Neural progenitor cell (in vitro differentiated cells): ENCODE measurements around the gene NLGN3. TPM values are rescaled to one million over a fixed set of nuclear protein-coding genes. Genes with fewer than 3 reads are reported as not detected.

ENCODE experiments used
- DNase-seq: peaks from one replicate; pipeline ENCODE4 v3.0.0-alpha.2; 2016; ENCODE audit warnings: low spot score
- H2AFZ ChIP-seq: fragments of 200-600 bp; sonication (generic); replicated peaks from 2 replicates; pipeline ENCODE4 v1.6.1; 2016; ENCODE audit warnings: antibody characterized with exemption
- H3F3A ChIP-seq: fragments of 200-600 bp; sonication (generic); 2 replicates; pipeline ENCODE4 v1.6.1; 2016; ENCODE audit warnings: antibody characterized with exemption, low read depth
- H3K27ac ChIP-seq: fragments of 200-600 bp; sonication (generic); 2 replicates; pipeline ENCODE4 v1.5.1; 2016; ENCODE audit warnings: mild to moderate bottlenecking
- H3K27me3 ChIP-seq: fragments of 200-600 bp; sonication (generic); 2 replicates; pipeline ENCODE4 v1.6.1; 2016; ENCODE audit warnings: mild to moderate bottlenecking, moderate library complexity
- H3K36me3 ChIP-seq: fragments of 200-600 bp; sonication (generic); 2 replicates; pipeline ENCODE4 v1.5.1; 2016
- H3K4me1 ChIP-seq: fragments of 200-600 bp; sonication (generic); 2 replicates; pipeline ENCODE4 v1.6.1; 2016; ENCODE audit warnings: mixed run types
- H3K4me2 ChIP-seq: fragments of 200-600 bp; sonication (generic); 2 replicates; pipeline ENCODE4 v1.6.1; 2016
- H3K4me3 ChIP-seq: fragments of 200-600 bp; sonication (generic); 2 replicates; pipeline ENCODE4 v1.5.1; 2016
- H3K79me2 ChIP-seq: fragments of 200-600 bp; sonication (generic); 2 replicates; pipeline ENCODE4 v1.6.1; 2016; ENCODE audit warnings: low read depth
- H3K9ac ChIP-seq: fragments of 200-600 bp; sonication (generic); 2 replicates; pipeline ENCODE4 v1.6.1; 2016
- H3K9me3 ChIP-seq: fragments of 200-600 bp; sonication (generic); 2 replicates; pipeline ENCODE4 v1.5.1; 2016; ENCODE audit warnings: low read depth
- H4K20me1 ChIP-seq: fragments of 200-600 bp; sonication (generic); 2 replicates; pipeline ENCODE4 v1.6.1; 2016; ENCODE audit warnings: low read depth
- H3K27ac Mint-ChIP-seq: 3 replicates; pipeline ENCODE4 v1.8.0; 2021; ENCODE audit warnings: mixed read lengths
- H3K27me3 Mint-ChIP-seq: 2 replicates; pipeline ENCODE4 v1.8.0; 2022; ENCODE audit warnings: low read depth, mild to moderate bottlenecking, inconsistent platforms, moderate library complexity, mixed read lengths; ENCODE audit not compliant: insufficient read depth
- H3K36me3 Mint-ChIP-seq: 3 replicates; pipeline ENCODE4 v1.8.0; 2021; ENCODE audit warnings: mixed read lengths
- H3K4me1 Mint-ChIP-seq: 3 replicates; pipeline ENCODE4 v1.8.0; 2021; ENCODE audit warnings: mixed read lengths
- H3K4me3 Mint-ChIP-seq: 3 replicates; pipeline ENCODE4 v1.8.0; 2021; ENCODE audit warnings: mild to moderate bottlenecking, moderate library complexity, mixed read lengths
- H3K9me3 Mint-ChIP-seq: 3 replicates; pipeline ENCODE4 v1.8.0; 2020; ENCODE audit warnings: mixed read lengths
- EZH2 ChIP-seq: fragments of 200-600 bp; sonication (generic); IDR thresholded peaks from 2 replicates; pipeline ENCODE4 v1.6.1; 2017; ENCODE audit warnings: antibody characterized with exemption, mild to moderate bottlenecking, moderate library complexity
- EZH2phosphoT487 ChIP-seq: fragments of 200-600 bp; sonication (generic); IDR thresholded peaks from 2 replicates; pipeline ENCODE4 v1.6.1; 2017; ENCODE audit warnings: antibody characterized with exemption
- total RNA-seq: library from RNA; depleted of rRNA; stranded (reverse); fragments of >200 nt; gene quantifications from 2 replicates; pipeline ENCODE4 v1.2.3, GENCODE V29; 2015; ENCODE audit warnings: low replicate concordance
- TF ChIP-seq, protein P1 (sequence below): fragments of 200-600 bp; sonication (generic); IDR thresholded peaks from 2 replicates; pipeline ENCODE4 v1.5.1; 2017; ENCODE audit warnings: antibody characterized with exemption, mild to moderate bottlenecking

The NLGN3 gene
- total RNA-seq, 1 donor from 2014 or later, result 10.0 TPM

DNA sequence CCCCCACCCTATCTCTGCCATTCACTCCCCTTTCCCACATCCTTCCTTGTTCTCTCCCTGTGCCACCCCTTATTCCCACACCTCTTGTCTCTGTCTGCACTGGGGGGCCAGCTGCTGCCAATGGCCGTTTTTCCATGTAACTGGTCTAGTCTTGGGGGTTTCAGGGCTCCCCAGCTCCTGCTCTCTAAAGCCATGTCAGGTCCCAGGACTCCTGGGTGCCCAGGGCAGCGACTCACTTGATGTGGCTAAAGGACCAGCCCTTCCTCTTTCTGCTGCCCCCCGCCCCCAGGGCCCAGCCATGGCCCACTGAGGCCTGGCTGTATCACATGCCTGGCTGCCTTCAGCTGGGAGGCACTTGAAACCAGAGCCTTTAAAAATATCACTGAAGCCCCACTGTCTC is 10.0 kb downstream of the NLGN3 start:
- Histone ChIP-seq H3K4me3 (no peak overlapping the region), H3K36me3 (no peaks in the 10 kb centered on the region), H3F3A (no peaks in the 10 kb centered on the region), H3K9ac (no peak overlapping the region), H4K20me1 (no peaks in the 10 kb centered on the region), H3K27me3 (no peaks in the 10 kb centered on the region), H3K4me2 (no peak overlapping the region), H2AFZ (no peak overlapping the region), H3K79me2 (no peaks in the 10 kb centered on the region), H3K4me1 (no peaks in the 10 kb centered on the region), H3K27ac (no peak overlapping the region), H3K9me3 (no peaks in the 10 kb centered on the region)
- Mint-ChIP-seq H3K27me3 (peaks cover 12% of the 10 kb centered on the region), H3K27ac (no peak overlapping the region), H3K9me3 (peaks cover 6% of the 10 kb centered on the region), H3K36me3 (peaks cover 21% of the 10 kb centered on the region), H3K4me1 (no peaks in the 10 kb centered on the region), H3K4me3 (no peak overlapping the region)
- no peak for DNase-seq
- TF ChIP-seq, protein P1, sequence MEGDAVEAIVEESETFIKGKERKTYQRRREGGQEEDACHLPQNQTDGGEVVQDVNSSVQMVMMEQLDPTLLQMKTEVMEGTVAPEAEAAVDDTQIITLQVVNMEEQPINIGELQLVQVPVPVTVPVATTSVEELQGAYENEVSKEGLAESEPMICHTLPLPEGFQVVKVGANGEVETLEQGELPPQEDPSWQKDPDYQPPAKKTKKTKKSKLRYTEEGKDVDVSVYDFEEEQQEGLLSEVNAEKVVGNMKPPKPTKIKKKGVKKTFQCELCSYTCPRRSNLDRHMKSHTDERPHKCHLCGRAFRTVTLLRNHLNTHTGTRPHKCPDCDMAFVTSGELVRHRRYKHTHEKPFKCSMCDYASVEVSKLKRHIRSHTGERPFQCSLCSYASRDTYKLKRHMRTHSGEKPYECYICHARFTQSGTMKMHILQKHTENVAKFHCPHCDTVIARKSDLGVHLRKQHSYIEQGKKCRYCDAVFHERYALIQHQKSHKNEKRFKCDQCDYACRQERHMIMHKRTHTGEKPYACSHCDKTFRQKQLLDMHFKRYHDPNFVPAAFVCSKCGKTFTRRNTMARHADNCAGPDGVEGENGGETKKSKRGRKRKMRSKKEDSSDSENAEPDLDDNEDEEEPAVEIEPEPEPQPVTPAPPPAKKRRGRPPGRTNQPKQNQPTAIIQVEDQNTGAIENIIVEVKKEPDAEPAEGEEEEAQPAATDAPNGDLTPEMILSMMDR, result no peak
- TF ChIP-seq EZH2phosphoT487, result no peak
- TF ChIP-seq EZH2, result no peak

DNA sequence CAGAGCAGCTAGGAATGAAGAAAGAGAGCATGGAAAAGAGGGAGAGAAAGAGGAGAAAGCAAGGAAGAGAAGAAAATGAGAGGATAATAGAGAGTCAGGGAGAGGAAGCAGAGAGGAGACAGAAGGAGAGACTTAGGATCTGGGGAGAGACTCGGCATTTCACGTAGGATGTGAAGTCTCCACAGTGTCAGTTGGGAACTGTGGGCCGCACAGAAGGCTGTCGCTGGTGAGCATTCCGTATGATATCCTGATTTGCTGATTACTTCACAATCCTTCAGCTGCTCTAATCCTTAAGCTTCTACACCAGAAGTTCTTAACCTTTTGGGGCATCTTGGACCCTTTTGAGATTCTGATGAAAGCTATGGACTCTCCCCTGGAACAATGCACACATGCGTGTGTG is 14.0 kb downstream of the NLGN3 start:
- Histone ChIP-seq H4K20me1 (no peaks in the 10 kb centered on the region), H3K4me2 (no peak overlapping the region), H3K27ac (no peak overlapping the region), H3F3A (no peaks in the 10 kb centered on the region), H3K9ac (no peak overlapping the region), H3K4me1 (no peaks in the 10 kb centered on the region), H3K4me3 (no peak overlapping the region), H3K36me3 (no peaks in the 10 kb centered on the region), H3K9me3 (no peaks in the 10 kb centered on the region), H3K79me2 (no peaks in the 10 kb centered on the region), H2AFZ (no peak overlapping the region), H3K27me3 (no peaks in the 10 kb centered on the region)
- Mint-ChIP-seq H3K27me3 (peaks cover 6% of the 10 kb centered on the region), H3K4me1 (peaks cover 16% of the 10 kb centered on the region), H3K9me3 (peaks cover 6% of the 10 kb centered on the region), H3K4me3 (no peak overlapping the region), H3K36me3 (peaks cover 25% of the 10 kb centered on the region), H3K27ac (no peak overlapping the region)
- no peak for DNase-seq
- TF ChIP-seq EZH2 (no peak), EZH2phosphoT487 (no peak)
- TF ChIP-seq, protein P1, result no peak

DNA sequence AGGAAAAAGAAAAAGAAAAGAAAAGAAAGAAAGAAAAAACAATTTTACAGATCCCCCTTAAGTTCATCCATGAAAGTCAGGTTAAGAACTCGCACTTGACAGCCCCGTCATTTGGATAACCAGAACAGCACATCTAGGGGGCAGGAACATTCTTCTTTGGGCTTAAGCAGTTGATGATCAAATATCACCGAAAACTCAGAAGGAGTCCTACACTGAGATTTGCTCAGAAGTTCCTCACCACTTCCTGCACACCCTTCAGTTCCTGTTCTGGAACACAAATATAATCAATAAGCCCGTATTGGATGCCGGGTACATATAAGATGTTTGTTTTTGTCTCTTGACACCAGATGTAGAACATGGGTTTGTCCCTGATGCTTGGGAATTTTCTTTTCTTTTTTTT is 14.7 kb downstream of the NLGN3 start:
- Histone ChIP-seq H3K4me3 (no peak overlapping the region), H2AFZ (no peak overlapping the region), H3K27ac (no peak overlapping the region), H3K9me3 (no peaks in the 10 kb centered on the region), H4K20me1 (no peaks in the 10 kb centered on the region), H3K79me2 (no peaks in the 10 kb centered on the region), H3K4me2 (no peak overlapping the region), H3K4me1 (no peaks in the 10 kb centered on the region), H3K9ac (no peak overlapping the region), H3K36me3 (no peaks in the 10 kb centered on the region), H3F3A (no peaks in the 10 kb centered on the region), H3K27me3 (no peaks in the 10 kb centered on the region)
- TF ChIP-seq EZH2phosphoT487 (no peak), EZH2 (no peak)
- TF ChIP-seq, protein P1, result no peak
- Mint-ChIP-seq H3K27me3 (peaks cover 4% of the 10 kb centered on the region), H3K4me1 (peaks cover 19% of the 10 kb centered on the region), H3K9me3 (peaks cover 6% of the 10 kb centered on the region), H3K36me3 (peaks cover 30% of the 10 kb centered on the region), H3K4me3 (no peak overlapping the region), H3K27ac (no peak overlapping the region)
- no peak for DNase-seq
